GM18858 (cell line): ENCODE data around the gene ICA1L.

Source experiments
- ATAC-seq: cut with Tn5 transposase; IDR thresholded peaks from one replicate; pipeline ENCODE4 v1.9.1; 2021; ENCODE audit not compliant: unreplicated experiment

The ICA1L gene

GRCh38 chr2:202743613-202744012 is 128.0 kb downstream of the ICA1L start:
- ATAC-seq: no peak

DNA sequence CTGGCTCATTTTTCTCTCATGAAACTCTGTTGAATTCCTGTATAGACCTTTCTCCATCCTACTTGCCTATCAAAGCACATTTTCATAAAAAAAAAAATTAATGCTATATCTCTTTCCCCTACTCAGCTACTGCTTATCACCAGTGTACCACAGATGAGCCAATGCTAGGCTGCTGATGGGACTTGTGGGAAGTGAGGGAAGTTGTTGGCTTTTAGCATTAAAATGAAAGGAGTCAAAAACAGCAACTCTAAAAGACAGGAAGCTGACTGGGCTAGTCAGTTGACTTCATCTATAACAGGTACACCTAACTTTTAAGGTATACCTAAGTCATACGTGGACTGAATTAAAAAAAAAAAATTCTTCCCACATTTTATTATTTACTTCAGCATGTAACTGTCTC is 134.7 kb downstream of the ICA1L start:
- ATAC-seq: no peak

- no peak for ATAC-seq
Observed at GRCh38 chr2:202726070-202726469, 145.5 kb downstream of the ICA1L start.

DNA sequence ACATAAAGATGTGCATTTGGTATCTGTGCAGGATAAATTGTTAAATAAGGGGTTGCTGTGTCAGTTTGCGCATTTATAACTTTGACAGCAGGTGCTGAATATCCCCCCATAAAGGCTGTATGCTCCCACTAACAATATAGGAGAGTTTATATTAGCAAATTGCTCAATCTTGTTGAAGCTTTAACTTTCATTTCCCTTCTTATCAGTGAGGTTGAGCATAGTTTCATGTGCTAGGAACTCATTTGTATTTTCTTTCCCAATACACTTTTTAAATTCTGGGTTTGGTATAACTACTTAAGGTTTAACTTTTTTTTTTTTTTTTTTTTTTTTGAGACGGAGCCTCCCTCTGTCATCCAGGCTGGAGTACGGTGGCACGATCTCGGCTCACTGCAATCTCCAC is 147.8 kb downstream of the ICA1L start:
- ATAC-seq: no peak
